ENCODE measurements around the gene CREB5. TPM values are rescaled to one million over a fixed set of nuclear protein-coding genes. Genes with fewer than 3 reads are reported as not detected.
"Not testable (repeated sequence)": the region's sequence is repeated elsewhere in the genome, so short reads cannot be mapped to it uniquely, and the experiment has no call there.

CREB5 gene
- total RNA-seq, 2 experiments from 2014 or later = not detected

DNA sequence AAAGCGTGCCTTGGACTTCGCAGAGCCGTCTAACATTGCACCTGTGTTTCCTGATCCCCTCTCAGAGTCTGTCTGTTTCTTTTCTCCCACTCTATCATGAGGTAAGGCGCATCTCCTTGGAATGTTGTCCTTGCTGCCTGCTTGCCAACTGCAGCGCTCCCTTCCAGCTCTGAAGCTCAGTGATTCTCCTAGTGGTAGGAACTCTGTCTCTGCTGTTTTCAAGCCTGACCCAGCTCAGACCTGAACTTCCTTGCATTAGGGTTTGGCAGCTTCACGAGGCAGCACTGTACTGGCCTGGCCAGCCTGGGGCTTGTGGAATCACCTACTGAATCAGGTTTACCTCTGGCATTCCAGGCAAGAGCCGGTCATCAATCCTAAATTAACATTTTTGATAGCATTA lies 123.9 kb downstream of the CREB5 start:
- POLR2A ChIA-PET = no interaction called here
- CTCF ChIA-PET = no interaction called here

DNA sequence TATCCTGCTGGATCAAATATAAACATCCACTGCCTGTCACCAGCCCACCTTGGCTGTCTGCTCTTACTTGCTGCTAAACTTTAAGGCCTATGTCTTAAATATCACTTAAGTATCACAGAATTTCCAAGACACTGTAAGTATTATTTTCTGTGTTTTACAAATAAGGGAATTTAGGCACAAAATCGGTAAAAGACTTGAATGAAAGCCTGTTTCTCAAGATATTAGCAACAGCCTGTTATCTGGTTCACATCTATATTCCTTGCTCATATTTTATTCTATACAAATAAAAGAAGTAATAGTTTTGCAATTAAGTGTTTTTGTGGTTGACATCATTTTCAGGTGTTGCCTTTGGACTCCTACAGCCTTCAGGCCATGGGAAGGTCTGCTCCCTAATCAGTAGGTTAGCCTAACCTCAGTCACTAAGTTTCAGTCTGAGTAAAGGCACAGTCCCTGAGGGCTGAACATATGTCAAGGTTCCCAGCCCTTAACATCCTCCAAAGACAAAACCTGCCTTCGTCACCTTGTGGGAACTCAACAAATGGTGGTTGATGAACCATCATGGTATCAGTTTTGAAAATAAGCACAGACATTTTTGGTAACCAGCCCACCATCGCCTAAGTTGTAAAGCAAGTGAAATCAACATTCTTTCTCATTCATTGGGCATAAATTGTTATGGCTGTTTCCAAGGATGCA lies 127.1 kb downstream of the CREB5 start:
- CTCF ChIA-PET = no interaction called here
- POLR2A ChIA-PET = no interaction called here

DNA sequence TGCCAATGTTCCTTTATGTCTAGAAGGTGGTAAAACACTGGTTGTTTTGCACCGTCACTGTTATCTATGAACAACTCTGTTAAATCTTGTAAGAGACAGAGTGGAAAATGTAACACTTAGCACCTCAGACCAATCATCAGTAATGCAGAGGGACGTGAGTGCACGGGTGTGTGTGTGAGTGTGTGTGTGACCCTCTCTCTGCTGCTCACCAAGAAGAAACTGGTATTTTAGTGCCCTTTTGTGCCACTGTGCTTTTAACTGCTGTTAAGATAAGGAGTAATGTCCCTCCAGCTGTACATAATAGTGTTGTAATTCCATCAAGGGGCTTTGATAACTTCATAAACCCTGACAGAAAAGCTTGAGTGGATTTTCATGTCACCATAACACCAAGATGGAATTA lies 130.1 kb downstream of the CREB5 start:
- ChIA-PET CTCF (no interaction called here), POLR2A (no interaction called here)

DNA sequence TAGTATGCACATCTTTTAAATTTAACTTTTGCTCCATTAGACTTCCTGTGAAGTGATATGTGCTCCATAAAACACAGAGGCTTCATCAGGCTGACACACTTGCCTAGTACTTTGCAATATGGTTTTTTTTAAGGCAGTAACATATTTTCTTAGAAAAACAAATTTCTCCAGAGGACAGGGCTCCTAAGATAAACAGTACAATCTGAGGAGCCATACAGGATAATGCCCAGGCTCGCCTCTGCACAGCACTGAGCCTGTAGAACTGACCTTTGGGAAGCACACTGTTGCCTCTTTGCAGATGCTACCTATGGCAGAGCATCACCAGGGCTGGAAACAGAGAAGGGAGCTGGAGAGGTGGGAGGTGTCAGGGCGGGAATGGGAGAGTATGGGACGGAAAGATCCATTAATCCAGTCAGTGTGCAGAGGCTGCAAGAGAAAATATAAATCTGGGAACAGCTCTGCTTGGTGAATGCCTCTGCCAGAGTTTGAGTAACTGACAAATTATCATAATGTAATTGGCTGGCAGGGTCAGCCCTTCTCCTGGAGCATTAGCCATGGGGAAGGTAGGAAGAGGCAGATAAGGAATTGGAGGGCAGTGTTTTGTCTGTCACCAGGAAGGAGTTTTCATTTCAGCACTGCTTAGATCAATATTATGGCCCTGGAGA lies 132.3 kb downstream of the CREB5 start:
- POLR2A ChIA-PET = no interaction called here
- CTCF ChIA-PET = no interaction called here

DNA sequence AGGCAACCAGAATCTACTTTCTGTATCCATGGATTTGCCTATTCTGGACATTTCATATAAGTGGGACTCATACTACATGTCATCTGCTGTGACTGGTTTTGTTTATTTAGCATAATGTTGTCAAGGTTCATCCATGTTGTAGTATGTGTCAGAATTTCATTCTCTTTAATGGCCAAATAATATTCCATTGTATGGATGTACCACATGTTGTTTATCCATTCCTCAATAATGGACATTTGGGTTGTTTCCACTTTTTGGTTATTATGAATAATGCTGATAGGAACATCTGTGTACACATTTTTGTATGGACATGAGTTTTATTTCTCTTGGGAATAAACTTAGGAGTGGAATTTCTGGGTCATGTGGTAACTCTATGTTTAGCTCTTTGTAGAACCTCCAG lies 133.7 kb downstream of the CREB5 start:
- ChIA-PET POLR2A (no interaction called here), CTCF (no interaction called here)

DNA sequence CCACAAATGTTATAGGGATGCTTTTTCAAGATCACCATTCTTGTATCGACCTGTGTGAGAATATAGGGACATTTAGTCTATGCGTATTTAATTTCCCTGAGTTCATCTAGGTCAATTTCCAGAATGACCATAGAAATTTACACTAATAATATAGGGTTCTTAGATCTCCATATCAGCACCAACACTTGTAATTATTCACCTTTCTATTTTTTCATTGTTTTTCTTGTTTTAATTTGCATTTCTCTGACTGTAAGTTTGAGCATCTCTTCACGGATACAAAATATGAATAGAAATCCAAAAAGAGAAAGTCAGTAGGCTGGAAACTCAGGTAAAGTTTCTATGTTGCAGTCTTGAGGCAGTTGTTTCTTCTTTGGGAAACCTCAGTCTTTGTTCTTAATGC lies 134.8 kb downstream of the CREB5 start:
- POLR2A ChIA-PET = no interaction called here
- CTCF ChIA-PET = no interaction called here

DNA sequence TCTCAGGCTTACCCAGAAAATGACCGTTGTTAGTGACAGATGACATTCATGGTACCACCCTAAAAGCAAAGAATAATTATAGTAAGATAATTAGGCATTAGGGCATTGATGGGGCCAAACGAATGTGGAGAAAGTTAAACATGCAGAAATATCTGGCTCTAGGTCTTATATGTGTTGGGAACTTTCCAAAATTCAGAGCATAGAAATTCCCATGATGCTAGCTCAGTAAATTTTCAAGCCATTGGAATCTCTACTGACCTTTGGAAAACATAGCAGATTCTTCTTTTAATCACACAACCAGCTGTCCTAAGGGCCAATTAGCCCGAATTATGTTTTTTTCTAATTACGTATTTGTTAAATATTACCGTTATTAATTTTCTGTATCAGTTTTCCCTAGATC lies 136.1 kb downstream of the CREB5 start:
- ChIA-PET CTCF (no interaction called here), POLR2A (no interaction called here)

DNA sequence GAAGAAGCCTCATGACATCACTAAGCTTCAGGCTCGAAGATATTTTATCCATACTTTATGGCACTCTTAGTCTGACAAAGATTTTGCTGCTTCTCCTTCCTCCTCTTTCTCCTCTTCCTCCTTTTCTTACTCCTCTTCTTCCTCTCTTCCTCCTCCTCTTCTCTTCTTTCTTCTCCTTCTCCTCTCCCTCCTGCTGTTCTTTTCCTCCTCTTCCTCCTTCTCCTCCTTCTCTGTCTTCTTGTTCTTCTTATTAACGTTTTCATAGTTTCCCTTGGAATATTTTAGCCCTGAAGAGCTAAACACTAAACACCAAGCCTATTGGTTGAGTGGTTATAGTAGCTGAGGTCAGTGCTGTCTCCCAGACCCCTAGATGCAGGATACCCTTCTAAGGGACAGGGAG lies 137.7 kb downstream of the CREB5 start:
- POLR2A ChIA-PET = no interaction called here
- CTCF ChIA-PET = no interaction called here

DNA sequence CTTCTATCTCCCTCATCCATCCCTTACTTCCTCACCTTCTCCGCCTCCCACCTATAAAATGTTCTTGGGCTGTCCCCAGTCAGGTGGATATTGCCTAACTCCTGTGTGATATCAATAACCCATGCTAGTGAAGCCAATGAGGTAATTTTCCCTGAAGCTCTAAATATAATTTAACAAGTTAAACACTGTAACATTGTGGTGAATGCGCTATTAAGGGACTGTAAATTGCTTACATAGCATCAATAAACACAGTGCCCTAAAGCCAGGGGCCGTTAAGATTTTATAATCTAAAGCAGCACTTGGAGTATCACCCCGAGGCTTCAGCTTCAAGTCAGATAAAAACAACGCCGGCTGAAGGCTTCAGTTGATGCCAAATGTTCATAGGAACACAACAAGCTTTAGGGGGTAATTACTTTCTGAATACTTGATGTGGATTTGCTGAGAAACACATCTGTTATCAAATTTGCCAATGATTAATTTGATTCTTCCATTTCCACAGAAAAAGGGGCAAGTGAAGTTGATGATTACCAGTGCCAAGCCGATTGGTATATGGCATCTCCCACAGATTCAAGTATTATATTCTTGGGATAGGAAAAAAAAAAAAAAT lies 138.4 kb downstream of the CREB5 start:
- ChIA-PET POLR2A (interaction anchor here (0.6 kb wide), 1 partner anchor 261 kb away, joined by 6 read pairs; no protein-coding TSS in a partner anchor), CTCF (no interaction called here)

DNA sequence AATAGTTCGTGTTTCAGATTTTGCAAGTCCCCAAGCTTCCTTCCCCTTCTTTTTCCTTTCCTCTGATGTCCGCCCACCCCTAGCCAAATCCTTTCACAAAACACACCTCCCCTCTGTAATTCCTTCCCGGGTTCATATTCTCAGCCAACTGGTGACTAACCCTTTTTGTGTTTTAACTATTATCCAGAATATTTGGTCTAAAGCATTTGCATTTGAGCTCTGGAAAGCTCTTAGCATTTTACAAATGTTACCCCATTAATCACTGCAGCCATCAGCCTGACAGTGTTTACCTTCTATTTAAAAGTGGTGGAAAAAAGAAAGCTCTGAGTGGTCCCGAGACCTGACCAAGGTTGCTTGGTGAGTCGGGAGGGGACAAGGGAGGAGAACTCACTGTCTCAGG lies 139.0 kb downstream of the CREB5 start:
- POLR2A ChIA-PET = interaction anchor here (0.6 kb wide), 1 partner anchor 262 kb away, joined by 6 read pairs; no protein-coding TSS in a partner anchor
- CTCF ChIA-PET = no interaction called here

DNA sequence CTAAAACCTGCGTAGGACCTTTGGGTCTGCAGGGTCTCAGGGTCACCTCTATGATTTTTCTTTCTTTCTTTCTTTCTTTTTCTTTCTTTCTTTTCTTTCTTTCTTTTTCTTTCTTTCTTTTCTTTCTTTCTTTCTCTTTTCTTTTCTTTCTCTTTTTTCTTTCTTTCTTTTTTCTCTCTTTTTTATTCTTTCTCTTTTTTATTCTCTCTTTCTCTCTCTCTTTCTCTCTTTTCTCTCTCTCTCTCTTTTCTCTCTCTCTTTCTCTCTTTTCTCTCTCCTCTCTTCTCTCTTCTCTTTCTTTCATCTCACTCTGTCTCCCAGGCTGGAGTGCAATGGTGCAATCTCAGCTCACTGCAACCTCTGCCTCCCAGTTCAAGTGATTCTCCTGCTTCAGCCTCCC lies 139.4 kb downstream of the CREB5 start:
- POLR2A ChIA-PET, CTCF ChIA-PET: not testable (repeated sequence)

DNA sequence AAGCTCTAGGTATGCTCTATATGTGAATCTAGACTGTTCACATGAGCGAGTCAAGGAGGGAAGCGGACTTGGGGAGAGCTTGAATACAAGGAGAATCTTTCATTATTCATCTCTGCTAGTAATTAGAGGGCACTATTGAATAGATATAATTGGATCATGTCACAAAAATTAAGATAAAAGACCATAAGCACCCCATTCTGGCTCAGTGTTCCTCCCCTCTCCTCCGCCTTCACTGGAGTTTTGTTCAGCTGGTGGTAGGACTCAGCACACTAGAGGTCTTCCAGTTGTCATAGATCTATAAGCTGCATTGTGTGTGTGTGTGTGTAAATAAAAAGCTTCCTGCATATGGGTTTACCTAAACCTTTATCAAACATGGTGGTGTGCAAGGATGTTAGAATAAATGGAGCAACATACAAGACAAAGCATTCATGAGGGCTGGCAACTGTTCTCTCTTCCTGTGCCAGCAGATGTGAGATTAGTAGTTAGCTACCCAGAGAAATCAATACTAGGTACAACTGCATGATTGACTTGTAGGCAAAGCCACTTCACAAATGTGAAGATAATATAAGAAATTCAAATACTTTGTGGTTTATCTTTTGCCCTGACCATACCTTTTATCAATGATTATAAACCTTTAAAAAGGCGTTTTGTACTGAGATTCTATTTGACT lies 142.6 kb downstream of the CREB5 start:
- POLR2A ChIA-PET = no interaction called here
- CTCF ChIA-PET = no interaction called here

DNA sequence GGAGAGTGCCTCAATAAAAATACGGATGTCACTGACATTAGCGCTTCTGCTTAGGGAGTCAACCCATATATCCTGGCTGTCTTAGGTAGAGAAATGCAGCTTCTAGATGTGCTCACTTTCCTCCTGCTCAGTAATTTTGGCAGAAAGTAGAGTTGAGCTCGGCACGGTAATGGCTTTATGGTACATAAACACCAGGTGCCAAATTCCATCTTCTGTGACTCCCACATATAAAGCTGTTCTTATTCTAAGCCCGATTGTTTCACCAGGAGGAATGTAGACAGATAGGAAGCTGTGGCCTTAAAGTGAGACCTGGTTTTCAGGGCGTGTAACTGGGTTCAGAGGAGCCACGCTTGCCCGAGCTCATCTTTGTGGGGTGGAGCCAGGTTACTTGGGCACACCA lies 143.7 kb downstream of the CREB5 start:
- CTCF ChIA-PET = no interaction called here
- POLR2A ChIA-PET = no interaction called here

DNA sequence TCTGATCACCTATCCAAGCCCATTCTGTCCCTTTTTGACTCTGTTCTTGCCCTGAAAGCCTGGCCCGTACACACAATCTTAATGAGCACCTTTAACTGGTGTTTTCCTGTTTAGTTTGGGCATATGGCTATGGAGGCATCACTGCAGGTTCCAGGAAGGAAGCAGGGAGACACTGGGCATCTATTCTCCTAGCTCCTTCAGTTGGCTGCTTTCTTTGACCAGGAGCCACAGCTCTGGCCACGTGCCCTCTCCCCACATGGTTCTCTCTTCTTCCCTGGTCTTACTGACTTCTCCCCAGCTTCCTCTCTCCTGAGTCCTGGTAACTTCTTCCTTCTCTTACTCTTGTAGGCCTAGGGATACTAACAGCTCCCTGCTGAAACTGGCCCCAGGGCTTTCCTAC lies 144.4 kb downstream of the CREB5 start:
- POLR2A ChIA-PET = no interaction called here
- CTCF ChIA-PET = no interaction called here

DNA sequence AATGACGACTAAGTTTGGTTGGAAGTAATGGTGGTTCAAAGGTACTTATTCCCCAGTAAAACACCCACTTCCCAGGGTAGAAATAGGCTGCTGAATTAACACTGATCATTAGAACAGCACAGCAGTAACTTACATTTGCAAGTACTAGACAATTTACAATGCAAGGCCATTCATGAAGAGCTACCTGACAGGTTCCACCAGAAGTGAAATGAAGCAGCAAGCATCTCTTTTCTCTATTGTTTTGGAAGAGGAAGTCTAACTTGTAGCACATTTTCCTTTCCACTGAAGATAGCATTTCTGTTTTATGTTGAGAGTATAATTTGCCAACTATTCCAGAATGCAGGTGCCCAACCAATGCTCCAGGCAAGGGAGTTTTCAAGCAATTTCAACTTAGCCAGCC lies 145.9 kb downstream of the CREB5 start:
- ChIA-PET POLR2A (no interaction called here), CTCF (no interaction called here)

DNA sequence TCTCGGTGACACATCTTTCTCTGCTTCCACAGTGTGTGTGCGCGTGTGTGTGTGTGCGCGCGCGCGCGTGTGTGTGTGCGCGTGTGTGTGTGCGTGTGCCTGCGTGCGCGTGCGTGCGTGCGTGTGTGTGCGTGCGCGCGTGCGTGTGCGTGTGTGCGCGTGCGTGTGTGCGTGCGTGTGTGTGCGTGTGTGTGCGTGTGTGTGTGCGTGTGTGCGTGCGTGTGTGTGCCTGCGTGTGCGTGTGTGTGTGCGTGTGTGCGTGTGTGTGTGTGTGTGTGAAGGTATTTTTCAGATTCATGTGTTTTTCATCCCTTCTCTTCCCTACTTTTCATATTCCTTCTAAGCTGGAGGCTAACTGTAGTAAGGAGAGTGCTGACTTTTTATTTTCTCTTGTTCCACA lies 148.4 kb downstream of the CREB5 start:
- POLR2A ChIA-PET = no interaction called here
- CTCF ChIA-PET = no interaction called here

DNA sequence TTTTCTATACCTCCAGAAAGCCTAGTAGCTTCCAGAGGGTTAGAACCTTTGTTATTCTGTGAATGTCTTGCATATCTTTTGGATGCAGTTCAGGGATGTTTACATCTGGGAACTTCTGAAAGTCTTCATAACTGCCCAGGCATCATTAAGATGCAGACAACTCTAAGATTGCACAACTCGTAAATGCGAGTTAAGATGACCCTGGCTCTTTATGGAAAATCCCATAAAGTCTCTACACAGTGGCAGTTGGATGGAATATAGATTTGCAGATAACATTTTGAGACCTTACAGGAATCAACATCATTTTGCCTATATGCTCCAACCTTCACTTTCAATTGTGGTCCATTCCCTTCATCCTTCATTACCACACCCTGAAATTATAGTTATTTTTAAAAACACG lies 151.7 kb downstream of the CREB5 start:
- ChIA-PET POLR2A (no interaction called here), CTCF (no interaction called here)

DNA sequence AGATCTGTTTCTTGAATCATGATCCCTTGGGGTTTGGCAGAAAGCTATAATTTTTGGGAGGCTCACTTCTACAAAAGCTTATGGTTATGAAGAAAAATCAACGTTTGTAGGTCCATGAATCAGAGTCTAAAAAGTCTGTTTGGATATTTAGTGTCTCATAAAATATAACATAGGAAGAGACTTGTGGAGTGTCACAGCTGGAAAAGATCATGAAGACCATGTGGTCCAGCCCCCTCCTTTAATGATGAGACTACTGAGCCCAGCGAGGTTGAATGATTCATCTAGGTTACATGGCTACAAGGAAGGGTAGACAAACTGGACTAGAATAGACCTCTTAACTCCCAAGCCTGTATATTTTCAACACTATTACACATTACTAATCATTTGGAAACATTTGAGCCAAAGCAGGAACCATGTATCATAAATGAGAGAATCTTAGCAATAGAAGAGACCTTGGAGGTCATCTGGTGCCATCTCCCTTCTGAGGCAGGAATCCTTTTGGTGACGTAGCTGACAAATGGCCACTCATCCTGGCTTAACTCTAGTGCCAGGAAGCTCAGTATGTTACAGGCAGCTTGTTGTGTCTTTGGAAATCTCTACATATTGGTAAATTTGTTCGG lies 152.5 kb downstream of the CREB5 start:
- ChIA-PET POLR2A (no interaction called here), CTCF (no interaction called here)

DNA sequence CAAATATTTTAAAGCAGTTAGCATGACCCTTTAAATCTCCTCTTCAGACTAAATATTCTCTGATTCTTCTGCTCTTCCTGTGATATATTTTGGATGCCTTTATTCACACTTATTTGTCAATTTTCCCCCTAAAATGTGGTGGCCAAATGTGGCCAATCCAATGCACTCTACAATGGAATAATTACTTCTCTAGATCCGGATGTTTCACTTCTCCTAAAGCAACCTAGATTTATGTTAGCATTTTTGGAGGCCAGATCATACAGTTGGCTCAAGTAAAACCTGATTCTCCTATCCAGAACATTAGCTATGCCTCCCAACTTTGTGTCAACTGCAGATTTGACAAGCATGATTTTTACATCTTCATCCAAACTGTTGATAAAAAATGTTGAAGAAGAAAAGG lies 153.7 kb downstream of the CREB5 start:
- CTCF ChIA-PET = no interaction called here
- POLR2A ChIA-PET = no interaction called here

DNA sequence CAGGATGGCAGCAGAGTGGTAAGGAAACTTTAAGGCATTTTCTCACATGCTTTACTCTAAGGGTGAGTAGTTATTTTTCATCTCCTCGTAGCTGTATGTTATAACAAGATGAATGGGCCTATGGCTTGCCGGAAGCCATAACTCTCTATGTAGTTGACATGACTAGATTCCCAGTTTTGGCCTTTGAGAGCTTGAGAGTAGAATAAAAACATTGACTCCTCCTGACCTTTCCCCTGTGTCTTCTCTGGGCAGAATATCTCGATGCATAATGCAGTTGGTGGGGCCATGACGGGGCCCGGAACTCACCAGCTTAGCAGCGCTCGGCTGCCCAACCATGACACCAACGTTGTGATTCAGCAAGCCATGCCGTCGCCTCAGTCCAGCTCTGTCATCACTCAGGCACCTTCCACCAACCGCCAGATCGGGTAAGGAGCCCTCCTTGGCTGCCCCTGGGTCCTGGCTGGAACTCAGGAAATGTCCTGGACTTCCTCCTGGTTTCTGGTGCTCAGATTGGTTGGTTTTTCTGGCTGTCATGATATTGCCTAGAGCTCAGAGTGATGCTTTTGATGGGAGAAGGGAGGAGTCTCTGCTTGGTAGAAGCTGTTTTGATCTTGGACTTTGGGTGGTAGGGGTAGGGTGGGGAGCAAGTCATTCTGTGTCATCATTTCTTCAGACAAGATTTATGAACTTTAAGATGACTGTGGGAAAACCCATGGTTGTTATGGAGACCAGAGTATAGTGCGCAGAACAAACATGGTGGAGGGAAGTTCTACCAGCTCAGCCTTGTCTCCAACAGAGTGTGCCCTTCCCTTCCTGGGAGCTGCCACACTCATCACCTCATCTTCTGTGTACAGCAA lies 158.0 kb downstream of the CREB5 start:
- ChIA-PET CTCF (no interaction called here), POLR2A (no interaction called here)
